GM19452 (cell line): ENCODE measurements around the gene KIF24.
"Not testable (repeated sequence)": the region's sequence is repeated elsewhere in the genome, so short reads cannot be mapped to it uniquely, and the experiment has no call there.

Source experiments
- ATAC-seq: cut with Tn5 transposase; IDR thresholded peaks from one replicate; pipeline ENCODE4 v1.9.1; 2021; ENCODE audit not compliant: unreplicated experiment

Gene KIF24

GRCh38 chr9:34363619-34364351 is 34.7 kb upstream of the KIF24 start:
- ATAC-seq, result no peak

GRCh38 chr9:34362614-34363214 is 33.6 kb upstream of the KIF24 start:
- no peak for ATAC-seq

- ATAC-seq, result not testable (repeated sequence)
Measured at GRCh38 chr9:34352957-34353356, 23.9 kb upstream of the KIF24 start.

DNA sequence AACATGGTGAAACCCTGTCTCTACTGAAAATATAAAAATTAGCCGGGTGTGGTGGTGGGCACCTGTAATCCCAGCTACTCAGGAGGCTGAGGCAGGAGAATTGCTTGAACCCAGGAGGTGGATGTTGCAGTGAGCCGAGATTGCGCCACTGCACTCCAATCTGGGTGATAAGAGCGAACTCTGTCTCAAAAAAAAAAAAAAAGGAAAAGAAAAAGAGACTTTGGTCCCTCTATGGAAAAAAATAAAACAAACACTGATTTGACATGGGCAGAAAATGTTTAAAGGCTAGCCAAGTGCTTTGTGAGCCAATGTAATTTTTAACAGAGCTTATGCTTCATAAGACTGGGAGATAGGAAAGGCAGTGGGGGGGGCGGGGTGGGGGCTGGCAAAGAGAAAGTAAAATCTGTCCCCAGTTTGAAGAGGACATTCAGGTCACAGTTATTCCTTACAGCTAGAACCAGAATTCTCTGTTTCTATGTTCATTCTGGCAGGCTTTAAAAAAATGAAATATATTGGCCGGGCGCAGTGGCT is 23.1 kb upstream of the KIF24 start:
- not testable (repeated sequence) for ATAC-seq

DNA sequence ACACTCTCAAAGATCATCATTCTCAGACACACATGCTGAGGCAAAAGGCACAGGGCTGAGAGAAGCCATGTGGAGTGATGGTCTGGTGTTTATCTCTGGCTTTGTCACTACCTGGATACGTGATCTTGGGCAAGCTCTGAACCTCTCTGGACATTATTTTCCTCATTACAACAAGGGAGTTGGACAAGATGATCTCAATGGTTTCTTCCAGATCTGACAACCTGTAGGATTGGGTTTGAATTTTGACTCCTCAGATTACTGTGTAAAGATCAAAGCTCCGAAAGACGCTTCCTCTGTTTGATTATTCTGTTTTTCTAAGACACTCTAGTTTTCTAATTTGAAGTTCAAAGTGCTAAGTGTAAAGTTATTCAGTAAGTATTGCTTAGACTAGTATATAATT is 20.3 kb upstream of the KIF24 start:
- no peak for ATAC-seq

- no peak for ATAC-seq
Measured at GRCh38 chr9:34347800-34348158, 18.7 kb upstream of the KIF24 start.

DNA sequence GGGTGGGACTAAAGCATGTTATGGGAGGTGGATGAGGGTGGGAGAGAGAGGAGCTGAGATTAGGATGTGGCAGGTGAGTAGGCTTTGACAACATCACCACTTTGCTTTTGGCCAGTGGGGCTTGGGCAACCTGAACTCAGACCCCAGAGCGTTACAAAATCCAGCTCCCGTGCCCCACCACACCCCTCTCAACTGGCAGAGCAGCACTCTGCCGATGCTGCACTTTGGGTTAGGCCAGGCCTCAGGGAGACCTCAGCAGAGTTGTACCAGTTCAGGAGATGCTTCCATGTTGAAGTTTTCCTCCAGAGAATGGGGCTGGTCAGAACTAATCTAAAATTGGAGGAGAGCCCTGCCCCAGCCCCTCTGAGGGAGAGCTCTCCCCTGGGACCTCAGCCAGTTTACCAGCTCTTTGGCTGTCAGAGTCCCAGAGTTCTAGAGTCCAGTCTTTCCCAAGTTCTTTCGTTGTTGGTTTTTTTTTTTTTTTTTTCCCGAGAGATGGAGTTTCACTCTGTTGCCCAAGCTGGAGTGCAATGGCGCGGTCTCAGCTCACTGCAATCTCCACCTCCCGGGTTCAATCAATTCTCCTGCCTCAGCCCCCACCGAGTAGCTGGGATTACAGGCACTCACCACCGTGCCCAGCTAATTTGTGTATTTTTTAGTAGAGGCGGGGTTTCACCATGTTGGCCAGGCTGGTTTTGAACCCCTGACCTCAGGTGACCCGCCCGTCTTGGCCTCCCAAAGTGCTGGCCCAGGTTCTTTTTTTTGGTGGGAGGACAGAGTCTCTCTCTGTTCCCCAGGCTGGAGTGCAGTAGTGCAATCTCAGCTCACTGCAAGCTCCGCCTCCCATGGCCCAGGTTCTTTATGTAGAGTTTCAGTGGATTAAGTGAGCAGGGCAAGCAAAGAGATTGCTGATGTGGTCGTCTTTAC is 18.1 kb upstream of the KIF24 start:
- no peak for ATAC-seq

DNA sequence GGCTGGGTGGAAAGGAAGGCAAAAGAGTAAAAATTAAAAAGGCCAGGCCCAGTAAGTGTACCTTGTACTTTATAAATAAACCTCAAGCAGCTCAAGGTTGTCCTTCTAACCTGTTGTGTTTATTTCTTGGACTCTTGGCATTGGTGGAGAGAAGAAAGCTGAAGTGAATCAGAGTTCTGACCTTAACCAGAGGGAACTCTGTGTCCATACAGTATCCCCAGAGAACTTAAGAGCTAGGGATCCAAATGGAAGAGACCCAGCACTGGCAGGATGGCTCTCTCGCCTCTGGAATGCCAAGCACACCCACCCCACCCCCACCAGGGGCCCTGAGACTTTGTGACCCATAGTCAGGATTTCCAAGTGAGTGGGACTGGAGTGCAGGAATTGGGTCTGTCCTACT is 14.5 kb upstream of the KIF24 start:
- ATAC-seq, result no peak

- no peak for ATAC-seq
Measured at GRCh38 chr9:34343090-34343489, 14.0 kb upstream of the KIF24 start.

DNA sequence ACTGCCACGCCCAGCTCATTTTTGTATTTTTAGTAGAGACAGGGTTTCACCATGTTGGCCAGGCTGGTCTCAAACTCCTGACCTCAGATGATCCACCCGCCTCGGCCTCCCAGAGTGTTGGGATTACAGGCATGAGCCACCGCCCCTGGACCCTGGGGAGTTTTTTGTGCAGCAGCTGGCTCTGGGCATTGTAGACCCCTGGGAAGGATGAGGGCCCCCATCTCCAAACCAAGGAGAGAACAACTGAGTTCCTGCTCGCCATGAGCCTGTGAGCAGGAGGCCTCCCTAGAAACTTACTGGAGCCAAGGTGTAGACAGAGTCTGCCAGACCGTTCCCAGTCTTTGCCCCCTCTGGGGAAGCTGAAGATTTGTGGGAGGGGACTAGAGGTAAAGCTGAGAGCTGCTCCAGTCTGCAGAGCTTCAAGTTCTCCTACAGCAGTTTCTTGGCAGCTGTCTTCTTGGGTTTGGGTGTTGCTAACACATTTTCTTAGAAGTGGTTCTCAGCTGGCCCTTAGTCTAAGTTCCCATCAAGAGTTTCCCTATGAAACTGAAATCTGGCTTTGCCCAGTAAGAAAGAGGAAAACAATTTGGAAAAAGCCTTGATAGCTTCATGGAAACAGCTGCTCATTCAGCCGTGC is 12.7 kb upstream of the KIF24 start:
- no peak for ATAC-seq

DNA sequence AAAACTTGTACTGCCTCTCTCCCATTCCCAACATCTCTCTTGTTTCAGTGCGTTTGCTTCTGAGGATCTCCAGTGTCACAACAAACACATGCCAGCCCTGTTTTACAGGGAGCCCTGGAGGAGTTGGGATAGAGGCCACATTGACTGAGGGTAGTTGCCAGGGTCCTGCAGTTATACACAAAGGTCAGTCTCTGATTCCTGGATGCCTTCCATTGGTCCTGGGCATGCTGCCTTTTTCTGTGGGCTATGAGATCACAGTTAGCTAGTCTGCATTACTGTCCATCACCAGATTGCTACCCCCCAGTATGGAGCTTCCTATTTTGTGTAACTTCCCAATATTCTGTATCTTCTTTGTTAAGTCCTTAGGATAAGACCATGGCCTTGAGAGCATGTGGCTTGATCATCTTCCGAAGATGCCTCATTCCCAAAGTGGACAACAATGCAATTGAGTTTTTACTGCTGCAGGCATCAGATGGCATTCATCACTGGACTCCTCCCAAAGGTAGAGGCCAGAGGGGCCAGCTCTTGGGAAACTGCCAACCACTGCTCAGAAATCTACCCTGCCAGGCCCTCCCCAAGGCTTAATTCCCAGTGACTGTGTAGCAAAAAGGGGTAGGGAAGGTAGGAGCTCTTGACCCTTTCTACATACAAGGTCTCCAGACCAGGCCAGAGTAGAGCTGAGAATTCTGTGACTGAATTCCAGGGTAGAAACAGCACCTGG is 9.8 kb upstream of the KIF24 start:
- no peak for ATAC-seq

GRCh38 chr9:34338079-34338478 is 9.0 kb upstream of the KIF24 start:
- not testable (repeated sequence) for ATAC-seq

DNA sequence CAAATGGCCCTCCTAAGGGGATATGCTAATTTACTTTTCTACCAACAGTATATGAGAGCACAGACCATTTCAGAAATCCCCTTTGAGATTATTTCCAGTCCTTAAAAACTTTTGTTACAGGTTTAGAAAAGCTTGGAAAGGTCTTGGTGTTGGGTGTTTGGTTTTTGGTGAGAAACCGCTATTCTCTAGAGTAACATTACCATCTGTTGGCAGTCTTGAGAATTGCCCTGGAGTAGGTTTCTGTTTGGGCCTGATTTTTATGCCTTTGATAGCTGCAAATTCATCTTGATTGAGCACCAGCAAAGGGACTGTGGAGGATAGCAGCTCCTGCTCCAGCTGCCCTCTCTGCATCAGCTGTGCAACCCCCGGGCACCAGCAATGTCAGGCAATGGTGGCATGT is 8.3 kb upstream of the KIF24 start:
- ATAC-seq, result no peak

GRCh38 chr9:34335376-34335775 is 6.3 kb upstream of the KIF24 start:
- no peak for ATAC-seq

DNA sequence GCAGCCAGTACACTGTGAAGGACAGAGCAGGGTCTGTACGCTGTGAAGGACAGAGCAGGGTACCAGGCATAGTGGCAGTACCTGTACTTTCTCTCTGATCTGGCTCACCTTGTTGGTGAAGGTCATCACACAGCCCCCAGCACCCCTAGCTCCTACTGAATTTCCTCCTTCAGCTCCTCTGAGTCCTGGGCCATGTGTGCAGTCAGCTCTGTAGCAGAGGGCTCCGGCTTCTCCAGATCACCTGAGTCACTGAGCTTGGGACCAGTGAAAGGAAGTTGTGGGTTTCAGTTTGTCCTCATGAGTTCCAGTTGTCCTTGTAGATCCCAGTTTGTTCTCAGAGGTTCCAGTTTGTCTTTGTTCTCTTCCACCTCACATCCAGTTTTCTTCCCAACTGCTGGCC is 5.8 kb upstream of the KIF24 start:
- no peak for ATAC-seq

DNA sequence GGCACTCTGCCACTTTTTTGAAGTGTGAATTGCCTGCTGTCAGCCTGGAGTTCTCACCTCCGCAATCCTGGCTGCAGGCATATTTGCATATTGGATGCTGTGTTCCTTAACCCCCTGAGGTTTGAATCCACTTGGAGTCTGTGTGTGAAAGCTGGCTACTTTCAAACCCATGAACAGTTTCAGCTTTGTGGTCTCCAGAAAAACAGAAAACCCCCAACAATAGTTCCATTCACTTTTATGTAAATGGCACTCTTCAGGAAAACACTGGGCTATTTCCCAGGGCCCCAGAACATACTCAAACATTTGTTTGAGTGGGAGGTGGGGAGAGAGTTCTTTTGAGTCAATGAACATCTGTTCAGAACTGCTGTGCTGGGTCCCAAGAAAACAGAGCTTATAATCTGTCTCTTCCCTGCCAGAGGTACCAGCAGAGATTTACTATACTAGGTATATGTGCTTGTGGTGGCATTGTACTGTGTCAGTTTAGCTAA is 5.3 kb upstream of the KIF24 start:
- no peak for ATAC-seq

- ATAC-seq, result no peak
Measured at GRCh38 chr9:34333836-34334235, 4.8 kb upstream of the KIF24 start.

GRCh38 chr9:34332076-34332964 is 3.3 kb upstream of the KIF24 start:
- no peak for ATAC-seq

DNA sequence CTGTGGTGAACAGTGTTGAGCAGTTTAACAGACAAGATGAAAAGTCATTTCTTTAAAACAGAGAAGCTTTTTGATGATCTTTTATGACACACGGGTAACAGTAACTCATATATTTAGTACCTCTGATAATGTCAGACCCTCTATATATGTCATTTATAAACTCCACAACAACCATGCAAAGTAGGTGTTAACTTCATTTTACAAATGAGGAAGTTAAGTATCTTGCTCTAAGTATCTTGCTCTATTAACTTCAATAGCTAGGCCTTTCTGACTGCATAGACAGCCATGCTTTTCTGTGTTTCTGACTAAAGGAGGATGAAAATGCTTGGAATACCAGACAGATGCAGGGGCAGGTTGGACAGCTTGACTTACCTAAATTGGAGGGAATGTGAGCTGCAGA is 2.1 kb upstream of the KIF24 start:
- ATAC-seq, result no peak
